Pancreas (tissue), 10 donors: ENCODE data around the gene IFT52. TPM values are rescaled to one million over a fixed set of nuclear protein-coding genes. Genes with fewer than 3 reads are reported as not detected.

ENCODE experiments used
- ATAC-seq, 4 donors: fragments of 200-7000 bp; cut with Tn5 transposase; one replicate each; pipeline versions ENCODE4 v1.8.0 to v1.9.1; 2020; ENCODE audit warnings: mild to moderate bottlenecking in 4 of 4, moderate library complexity in 4 of 4
- DNase-seq, 6 donors: peaks; one replicate each; pipeline ENCODE4 v3.0.0-alpha.2; 2020
- FAIRE-seq: peaks from 2 replicates; lab custom pipeline; 2012; peaks lifted over from hg19 to GRCh38; lab: Jason Lieb, UNC
- H3K27ac ChIP-seq, 4 donors: fragments of 200-600 bp; sonication (generic); 1 replicate in 3 of 4; 2 replicates in 1 of 4; pipeline versions ENCODE4 v1.5.0 to v1.8.0; 2020
- H3K27me3 ChIP-seq, 4 donors: fragments of 200-600 bp; one replicate each; pipeline ENCODE4 v1.8.0; 2021
- H3K36me3 ChIP-seq, 3 donors: fragments of 200-600 bp; sonication (generic) in 1 of 3; one replicate each; pipeline versions ENCODE4 v1.5.0 to v1.8.0; 2020 to 2021
- H3K4me1 ChIP-seq, 3 donors: fragments of 200-600 bp; one replicate each; pipeline ENCODE4 v1.8.0; 2021
- H3K4me3 ChIP-seq, 4 donors: fragments of 200-600 bp; sonication (generic) in 2 of 4; one replicate each; pipeline versions ENCODE4 v1.5.0 to v1.8.0; 2020 to 2021
- H3K9me3 ChIP-seq, 4 donors: fragments of 200-600 bp; one replicate each; pipeline ENCODE4 v1.8.0; 2021
- WGBS, 2 donors: extraction: QIAGEN DNeasy Blood & Tissue Kit; methylation state at CpG; one replicate each; pipeline ENCODE4 v1.1.7; 2013; 5-methylcytosine and 5-hydroxymethylcytosine counted together
- intact Hi-C, 3 donors: fragments of 100-400 bp; cut with DNase I; formaldehyde crosslinking; loops; one replicate each; pipeline versions ENCODE4 v1.11.1 to v1.14.2; 2022
- polyA plus RNA-seq, 2 donors: library from polyadenylated mRNA; stranded (reverse); fragments of 200-250 nt; gene quantifications; one replicate each; pipeline ENCODE4 v1.2.3, GENCODE V29; 2013
- total RNA-seq, 6 donors: library from RNA; stranded (reverse); fragmentation: NEBNext Ultra II Directional in 4 of 6; extraction: Animal tissue kit (Norgen Biotek cat#: 25700) in 4 of 6; gene quantifications; one replicate each; pipeline versions ENCODE4 v1.2.1 to v1.2.4, GENCODE V29; 2021 to 2023
- TF ChIP-seq, protein P1 (sequence below), 4 donors: fragments of 200-600 bp; sonication (generic) in 3 of 4; IDR thresholded peaks; one replicate each; pipeline versions ENCODE4 v1.5.0 to v1.8.0; 2021; ENCODE audit warnings: antibody characterized with exemption in 4 of 4
- donor health status: healthy with polysubstance abuse.
- donor health status: DM: no; HTN: no; CAD: no; lungs with moderate emphysema.
- donor health status: DM: no; HTN: no; CAD: no.
- donor health status: control.
- donor health status: control.
- donor health status: Bipolar disorder and iron deficiency.
- donor health status: DM: yes; HTN: yes; CAD: no.
- donor health status: DM: no; HTN: no; CAD: no.
- donor health status: DM: no; HTN: no; CAD: no.
- donor health status: DM: yes; HTN: yes; CAD: no.

IFT52 gene
- total RNA-seq (10 to 100 TPM in 5 of 6 donors, 1 to 10 TPM in 1; 7.8 to 14.8 (median 12.7) TPM), polyA plus RNA-seq (10 to 100 TPM in 1 of 2 donors, 1 to 10 TPM in 1; 9.5 to 14.2 TPM)

DNA sequence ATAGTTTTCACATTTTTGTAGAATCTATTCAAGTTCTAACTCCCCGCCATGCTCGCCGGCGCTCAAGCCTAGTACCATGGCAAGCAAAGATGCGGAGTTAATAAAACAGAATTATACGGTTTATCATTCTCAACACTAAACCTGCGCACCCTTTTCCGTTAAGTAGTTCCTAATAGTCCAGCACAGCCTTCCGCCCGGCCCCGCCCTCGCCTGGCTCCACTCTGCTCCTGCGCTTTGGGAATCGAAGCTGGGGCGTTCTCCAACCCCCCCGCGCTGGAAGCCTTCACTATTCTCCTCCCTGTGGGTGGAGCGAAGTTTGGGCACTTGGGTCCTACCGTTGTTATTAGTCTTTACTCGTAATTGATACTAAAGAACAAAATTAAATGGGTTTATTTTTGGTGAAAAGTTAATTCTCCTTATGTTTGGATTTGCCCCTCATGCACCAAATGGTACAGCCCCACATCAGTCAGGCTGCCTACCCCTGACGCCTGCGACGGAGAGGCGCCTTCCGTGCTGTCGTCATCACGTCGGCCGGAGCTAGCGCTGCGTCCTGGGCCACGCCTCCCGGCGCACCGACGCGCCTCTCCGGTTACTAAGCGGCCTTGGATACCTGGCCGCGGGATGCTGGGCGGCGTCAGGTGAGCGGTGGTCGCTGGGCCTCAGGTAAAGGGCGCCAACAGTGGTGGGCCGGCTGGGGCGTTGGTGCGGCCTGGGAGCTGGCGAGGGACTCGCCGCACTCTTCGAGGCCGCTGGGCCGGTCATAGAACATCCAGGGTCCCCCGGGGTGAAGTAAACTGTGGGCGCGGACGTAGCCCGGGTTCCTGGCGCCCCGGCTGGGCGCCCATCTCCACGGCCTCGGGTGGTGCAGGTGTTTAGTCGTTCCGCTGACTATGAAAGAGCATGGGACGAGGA, at the start of gene IFT52:
Gene IFT52 (plus strand): TSS at position 546 of the 912 bp plus-strand sequence. CDS start 3,762 bp downstream, outside the sequence.
- peak; percentile 92 to 97 (median 92) for DNase-seq
- Histone ChIP-seq H3K36me3 (peaks cover 0 to 5% (median 0%) of the 10 kb centered on the region in 3 donors), H3K9me3 (no peaks in the 10 kb centered on the region), H3K4me3 (peak within 1 kb of the TSS; percentile 58 to 93 (median 66)), H3K4me1 (peaks cover 5 to 20% (median 7%) of the 10 kb centered on the region in 3 donors), H3K27ac (peak within 1 kb of the TSS; percentile 75 to 93 (median 86)), H3K27me3 (no peaks in the 10 kb centered on the region)
- WGBS, 2 donors = 0% methylated on average over 67 to 68 of the region's 68 CpGs
- intact Hi-C loops = no loop called here
- TF ChIP-seq, protein P1, sequence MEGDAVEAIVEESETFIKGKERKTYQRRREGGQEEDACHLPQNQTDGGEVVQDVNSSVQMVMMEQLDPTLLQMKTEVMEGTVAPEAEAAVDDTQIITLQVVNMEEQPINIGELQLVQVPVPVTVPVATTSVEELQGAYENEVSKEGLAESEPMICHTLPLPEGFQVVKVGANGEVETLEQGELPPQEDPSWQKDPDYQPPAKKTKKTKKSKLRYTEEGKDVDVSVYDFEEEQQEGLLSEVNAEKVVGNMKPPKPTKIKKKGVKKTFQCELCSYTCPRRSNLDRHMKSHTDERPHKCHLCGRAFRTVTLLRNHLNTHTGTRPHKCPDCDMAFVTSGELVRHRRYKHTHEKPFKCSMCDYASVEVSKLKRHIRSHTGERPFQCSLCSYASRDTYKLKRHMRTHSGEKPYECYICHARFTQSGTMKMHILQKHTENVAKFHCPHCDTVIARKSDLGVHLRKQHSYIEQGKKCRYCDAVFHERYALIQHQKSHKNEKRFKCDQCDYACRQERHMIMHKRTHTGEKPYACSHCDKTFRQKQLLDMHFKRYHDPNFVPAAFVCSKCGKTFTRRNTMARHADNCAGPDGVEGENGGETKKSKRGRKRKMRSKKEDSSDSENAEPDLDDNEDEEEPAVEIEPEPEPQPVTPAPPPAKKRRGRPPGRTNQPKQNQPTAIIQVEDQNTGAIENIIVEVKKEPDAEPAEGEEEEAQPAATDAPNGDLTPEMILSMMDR (IDR thresholded peaks at IDR 0.05) = no peak
- peak; percentile 95 to 98 (median 96) for ATAC-seq
- peak; percentile 59 for FAIRE-seq

- TF ChIP-seq, protein P1 (IDR thresholded peaks at IDR 0.05) = no peak
- Histone ChIP-seq H3K36me3 (no peaks in the 10 kb centered on the region), H3K27ac (no peak overlapping the region), H3K9me3 (no peaks in the 10 kb centered on the region), H3K27me3 (no peaks in the 10 kb centered on the region), H3K4me1 (peaks cover 0 to 16% (median 6%) of the 10 kb centered on the region in 3 donors), H3K4me3 (no peak overlapping the region)
- no peak for ATAC-seq
- FAIRE-seq = no peak
- WGBS, 2 donors = 63 to 65% methylated on average over 2 of the region's 2 CpGs
- intact Hi-C loops = no loop called here
- DNase-seq = no peak
Measured at GRCh38 chr20:43541214-43541613, 49.5 kb upstream of the IFT52 start.

DNA sequence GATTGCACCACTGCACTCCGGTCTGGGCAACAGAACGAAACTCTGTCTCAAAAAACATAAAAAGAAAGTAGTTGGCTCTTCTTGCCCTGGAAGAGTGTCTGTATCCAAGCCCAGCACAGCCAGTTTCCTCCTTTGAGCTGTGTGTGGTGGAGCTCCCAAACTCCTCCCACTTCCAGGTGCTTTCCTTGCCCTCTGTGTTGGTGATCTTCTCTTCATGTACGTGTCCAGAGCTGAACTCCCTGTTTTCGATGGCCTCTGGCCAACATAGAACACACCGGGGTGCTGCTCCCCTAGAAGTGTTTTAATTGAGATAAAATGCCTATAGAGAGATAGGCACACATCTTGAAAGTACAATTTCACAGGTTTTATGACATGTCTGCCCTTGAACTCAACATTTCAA, 48.6 kb upstream of the IFT52 start:
- Histone ChIP-seq H3K4me3 (no peak overlapping the region), H3K27ac (no peak overlapping the region), H3K9me3 (no peaks in the 10 kb centered on the region), H3K36me3 (no peaks in the 10 kb centered on the region), H3K4me1 (peaks cover 0 to 16% (median 6%) of the 10 kb centered on the region in 3 donors), H3K27me3 (no peaks in the 10 kb centered on the region)
- 63 to 64% methylated on average over 5 of the region's 5 CpGs for WGBS, 2 donors
- intact Hi-C loops = no loop called here
- FAIRE-seq (no peak), DNase-seq (no peak), ATAC-seq (no peak)
- TF ChIP-seq, protein P1 (IDR thresholded peaks at IDR 0.05) = no peak

DNA sequence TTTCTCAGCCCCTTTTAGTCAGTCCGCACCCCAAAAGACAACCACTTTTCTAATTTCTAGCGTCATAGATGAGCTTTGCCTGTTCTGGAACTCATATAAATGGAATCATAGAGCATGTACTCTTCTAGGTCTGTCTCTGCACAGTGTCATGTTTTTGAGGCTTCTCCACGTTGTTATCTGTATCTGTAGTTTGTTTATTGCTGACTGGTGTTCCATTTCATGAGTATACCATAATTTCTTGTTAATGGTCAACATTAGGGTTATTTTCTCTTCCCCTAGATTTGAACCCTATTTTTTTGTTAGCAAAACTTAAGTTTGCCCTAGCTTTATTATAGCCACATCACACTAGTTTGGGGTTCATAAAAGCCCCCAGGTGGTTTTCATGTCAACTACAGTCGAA, 48.1 kb upstream of the IFT52 start:
- H3K27me3 ChIP-seq = no peaks in the 10 kb centered on the region
- TF ChIP-seq, protein P1 (IDR thresholded peaks at IDR 0.05) = no peak
- intact Hi-C loops = no loop called here
- no peaks in the 10 kb centered on the region for H3K9me3 ChIP-seq
- DNase-seq = no peak
- 78 to 80% methylated on average over 4 of the region's 4 CpGs for WGBS, 2 donors
- no peaks in the 10 kb centered on the region for H3K36me3 ChIP-seq
- H3K4me1 ChIP-seq = peaks cover 0 to 16% (median 6%) of the 10 kb centered on the region in 3 donors
- FAIRE-seq = no peak
- H3K4me3 ChIP-seq = no peak overlapping the region
- H3K27ac ChIP-seq = no peak overlapping the region
- ATAC-seq = no peak
